Skin epidermis (tissue), 12 donors: Measurements from ENCODE around the gene ORAI2.
A peak's percentile ranks its signal among the peaks of the same experiment; 100 is the strongest.
"Not testable (repeated sequence)": the region's sequence is repeated elsewhere in the genome, so short reads cannot be mapped to it uniquely, and the experiment has no call there.

ENCODE experiments used
- H3K27ac ChIP-seq, 21 experiments: fragments of 200-600 bp; sonication (generic) in 11 of 21; one replicate each; pipeline ENCODE4 v1.5.0; 2020; ENCODE audit warnings: mild to moderate bottlenecking in 3 of 21, inconsistent platforms in 2 of 21, moderate library complexity in 2 of 21
- H3K4me3 ChIP-seq, 7 experiments: fragments of 200-600 bp; sonication (generic) in 2 of 7; one replicate each; pipeline ENCODE4 v1.5.0; 2020; ENCODE audit warnings: inconsistent platforms in 2 of 7, mild to moderate bottlenecking in 2 of 7, moderate library complexity in 1 of 7

The ORAI2 gene

DNA sequence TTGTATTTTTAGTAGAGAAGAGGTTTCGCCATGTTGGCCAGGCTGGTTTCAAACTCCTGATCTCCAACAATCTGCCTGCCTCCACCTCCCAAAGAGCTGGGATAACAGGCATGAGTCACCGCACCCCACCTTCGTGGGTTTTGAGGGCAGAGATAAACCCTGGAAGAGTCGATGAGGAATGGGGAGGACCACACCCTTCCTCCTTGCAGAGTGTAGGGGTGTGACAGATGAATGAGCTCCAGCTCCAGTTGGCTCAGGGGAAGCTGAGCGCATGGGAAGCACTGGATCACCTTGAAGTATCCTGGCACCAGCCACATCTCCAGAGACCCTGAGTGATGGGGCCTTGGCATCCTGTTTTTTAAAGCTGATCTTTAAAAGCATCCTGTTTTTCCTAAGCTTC lies 50.9 kb downstream of the ORAI2 start:
- H3K27ac ChIP-seq, H3K4me3 ChIP-seq: not testable (repeated sequence)

DNA sequence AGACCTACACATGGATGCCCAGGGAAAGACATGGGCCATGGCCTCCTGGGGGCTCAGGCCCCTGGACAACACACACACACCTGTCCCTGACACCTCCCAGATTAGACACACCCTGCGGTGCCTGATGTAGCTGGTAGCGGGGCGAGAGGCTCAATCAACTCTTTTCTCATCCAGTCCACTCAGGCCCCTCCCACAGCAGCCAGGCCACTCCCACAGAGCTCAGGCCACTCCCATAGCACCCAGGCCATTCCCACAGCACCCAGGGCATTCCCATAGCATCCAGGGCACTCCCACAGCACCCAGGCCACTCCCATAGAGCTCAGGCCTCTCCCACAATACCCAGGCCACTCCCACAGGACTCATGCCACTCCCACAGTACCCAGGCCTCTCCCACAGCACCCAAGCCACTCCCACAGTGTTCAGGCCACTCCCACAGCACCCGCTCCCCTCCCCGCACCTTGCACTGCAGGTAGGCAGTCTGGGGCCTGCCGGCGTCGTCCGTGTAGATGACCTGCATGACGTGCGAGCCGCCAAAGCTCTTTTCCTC lies 57.2 kb downstream of the ORAI2 start:
- not testable (repeated sequence) for H3K27ac ChIP-seq, H3K4me3 ChIP-seq

DNA sequence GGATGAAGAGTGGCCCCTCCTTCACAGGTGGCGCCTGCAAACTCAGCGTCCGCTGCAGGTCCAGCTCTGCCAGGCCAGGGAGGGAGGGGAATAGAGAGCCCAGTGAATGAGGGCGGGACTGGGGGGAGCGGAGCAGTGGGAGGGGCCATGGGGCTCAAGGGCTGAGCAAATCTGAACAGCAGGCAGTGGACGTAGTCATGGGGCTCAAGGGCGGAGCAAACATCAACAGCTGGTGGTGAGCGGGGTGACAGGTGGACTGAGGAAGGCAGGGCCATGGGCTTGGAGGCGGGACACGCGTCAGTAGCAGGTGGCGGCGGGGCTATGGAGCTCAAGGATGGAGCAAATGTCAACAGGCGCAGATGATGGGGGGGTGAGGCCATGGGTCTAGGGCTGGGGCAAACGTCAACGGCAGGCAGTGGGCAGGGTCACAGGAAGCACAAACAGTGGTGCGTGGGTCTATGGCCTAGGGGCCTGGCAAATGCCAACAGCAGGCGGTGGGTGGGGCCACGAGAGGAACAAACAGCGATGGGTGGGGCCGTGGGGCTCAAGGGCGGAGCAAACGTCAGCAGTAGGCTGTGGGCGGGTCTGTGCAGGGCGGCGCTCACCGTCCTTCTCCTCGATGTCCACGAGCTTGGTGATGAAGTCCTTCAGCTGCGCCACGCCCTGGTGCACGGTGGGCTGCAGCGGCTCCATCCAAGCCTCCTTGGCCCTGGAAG lies 60.0 kb downstream of the ORAI2 start:
- H3K4me3 ChIP-seq, H3K27ac ChIP-seq: not testable (repeated sequence)

DNA sequence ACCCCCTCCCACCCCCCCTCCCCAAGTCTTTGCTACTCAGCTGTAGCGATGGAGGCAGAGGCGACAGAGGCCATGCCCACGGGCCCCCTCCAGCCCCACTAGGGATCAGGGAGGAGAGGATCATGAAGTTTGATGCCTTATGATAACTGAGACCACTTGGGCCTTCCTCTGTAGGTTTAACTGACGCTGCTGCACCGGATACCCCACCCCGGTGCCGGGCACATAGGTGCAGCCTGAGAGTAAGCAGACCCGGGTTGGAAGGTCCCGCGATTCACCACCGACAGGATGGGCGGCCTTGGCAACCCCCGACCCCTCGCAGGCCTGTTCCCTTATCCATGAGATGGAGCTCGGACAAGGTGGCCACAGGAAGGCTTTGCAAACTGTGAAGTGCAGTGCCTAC lies 60.7 kb downstream of the ORAI2 start:
- H3K27ac ChIP-seq: peak overlapping the region in 1 of 21 experiments; percentile 51
- not testable (repeated sequence) for H3K4me3 ChIP-seq

DNA sequence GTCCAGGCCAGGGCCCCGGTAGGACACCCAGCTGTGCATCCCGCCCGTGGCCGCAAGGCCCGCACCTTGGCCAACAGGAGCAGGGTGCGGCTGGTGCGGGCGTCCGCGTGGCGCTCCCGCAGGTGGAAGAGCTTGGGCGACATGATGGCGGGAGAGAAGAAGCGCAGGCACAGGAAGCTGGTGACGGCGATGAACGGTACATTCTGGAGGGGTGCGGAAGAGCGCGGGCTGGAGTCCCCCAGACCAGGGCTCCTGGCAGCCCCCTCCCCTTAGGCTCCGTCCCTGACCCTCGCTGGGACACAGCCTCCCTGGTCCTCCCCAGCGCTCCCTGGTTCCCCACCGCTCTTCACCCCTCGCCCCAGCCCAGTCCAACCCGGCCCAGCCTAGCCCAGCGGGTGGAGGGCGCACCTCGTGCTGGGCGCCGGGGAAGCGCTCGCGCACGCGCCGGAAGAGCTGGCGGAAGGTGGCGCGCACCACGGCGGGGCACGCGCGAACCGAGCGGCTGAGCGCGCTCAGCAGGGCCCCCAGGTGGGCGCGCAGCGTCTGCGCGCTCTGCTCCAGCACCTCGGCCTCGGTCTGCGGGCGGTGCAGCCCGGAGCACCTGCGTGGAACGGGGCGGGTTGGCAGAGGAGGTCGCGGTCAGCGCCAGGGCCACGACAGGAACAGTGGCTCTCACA lies 61.2 kb downstream of the ORAI2 start:
- H3K4me3 ChIP-seq, H3K27ac ChIP-seq: not testable (repeated sequence)

DNA sequence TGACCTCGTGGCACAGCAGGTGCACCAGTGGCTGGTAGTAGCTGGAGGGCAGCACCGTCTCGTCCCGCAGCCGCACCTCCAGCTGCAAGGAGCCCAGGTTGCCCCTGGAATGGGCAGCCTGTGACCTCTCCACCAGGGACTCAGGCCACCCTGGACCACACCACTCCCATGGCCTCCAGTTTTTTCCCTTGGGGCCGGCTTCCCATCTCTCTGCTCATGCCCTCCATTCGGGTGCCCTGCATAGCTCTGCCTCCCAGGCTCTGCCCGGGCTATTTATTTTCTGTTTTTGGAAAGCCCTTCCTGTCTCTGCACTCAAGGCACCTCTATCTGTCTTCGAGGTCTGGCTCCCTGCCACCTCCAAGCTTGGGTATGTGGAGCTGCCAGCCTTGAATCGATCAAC lies 63.5 kb downstream of the ORAI2 start:
- not testable (repeated sequence) for H3K27ac ChIP-seq, H3K4me3 ChIP-seq

DNA sequence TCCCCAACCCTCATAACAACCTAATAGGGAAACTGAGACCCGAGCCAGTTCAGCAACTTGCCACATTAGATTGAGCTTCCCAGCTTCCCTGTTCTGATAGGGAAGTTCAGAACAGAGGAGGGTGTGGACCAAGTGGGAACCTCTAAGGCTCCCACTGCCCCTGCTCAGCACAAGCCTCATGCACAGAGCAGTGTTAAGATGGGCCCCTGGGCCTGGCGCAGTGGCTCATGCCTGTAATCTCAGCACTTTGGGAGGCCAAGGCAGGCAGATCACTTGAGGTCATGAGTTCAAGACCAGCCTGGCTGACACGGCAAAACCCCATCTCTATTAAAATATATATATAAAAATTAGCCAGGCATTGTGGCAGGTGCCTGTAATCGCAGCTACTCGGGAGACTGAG lies 63.9 kb downstream of the ORAI2 start:
- H3K27ac ChIP-seq: not testable (repeated sequence)

DNA sequence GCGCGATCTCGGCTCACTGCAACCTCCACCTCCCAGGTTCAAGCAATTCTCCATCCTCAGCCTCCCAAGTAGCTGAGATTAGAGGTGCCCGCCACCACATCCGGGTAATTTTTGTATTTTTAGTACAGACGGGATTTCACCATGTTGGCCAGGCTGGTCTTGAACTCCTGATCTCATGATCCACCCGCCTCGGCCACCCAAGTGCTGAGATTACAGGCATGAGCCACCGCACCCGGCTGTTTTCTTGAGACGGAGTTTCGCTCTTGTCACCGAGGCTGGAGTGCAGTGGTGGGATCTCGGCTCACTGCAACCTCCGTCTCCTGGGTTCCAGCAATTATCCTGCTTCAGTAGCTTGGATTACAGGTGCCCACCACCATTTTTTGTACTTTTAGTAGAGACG lies 64.9 kb downstream of the ORAI2 start:
- H3K4me3 ChIP-seq, H3K27ac ChIP-seq: not testable (repeated sequence)

More for the DNA sequence above, 63.9 kb downstream of the ORAI2 start:
- H3K4me3 ChIP-seq: not testable (repeated sequence)

DNA sequence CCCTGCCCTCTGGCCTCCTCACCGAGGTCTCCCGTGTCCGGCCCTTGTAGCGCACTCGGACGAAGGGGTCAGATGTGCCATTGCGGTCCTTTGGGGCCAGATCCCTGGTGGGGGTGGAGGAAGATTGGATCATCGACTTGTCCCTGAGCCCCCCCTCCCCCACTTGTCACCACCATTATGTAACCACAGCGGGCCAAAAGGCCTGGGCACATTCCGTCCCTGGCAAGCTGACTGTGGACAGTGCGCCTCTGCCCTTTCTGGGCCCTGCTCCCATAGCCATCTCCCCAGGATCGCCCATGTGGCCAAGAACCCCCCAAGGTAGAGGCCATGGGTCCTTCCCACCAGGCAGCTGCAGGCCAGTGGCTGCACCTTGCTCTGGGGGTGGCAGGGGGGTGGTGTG lies 69.8 kb downstream of the ORAI2 start:
- H3K27ac ChIP-seq, H3K4me3 ChIP-seq: not testable (repeated sequence)

DNA sequence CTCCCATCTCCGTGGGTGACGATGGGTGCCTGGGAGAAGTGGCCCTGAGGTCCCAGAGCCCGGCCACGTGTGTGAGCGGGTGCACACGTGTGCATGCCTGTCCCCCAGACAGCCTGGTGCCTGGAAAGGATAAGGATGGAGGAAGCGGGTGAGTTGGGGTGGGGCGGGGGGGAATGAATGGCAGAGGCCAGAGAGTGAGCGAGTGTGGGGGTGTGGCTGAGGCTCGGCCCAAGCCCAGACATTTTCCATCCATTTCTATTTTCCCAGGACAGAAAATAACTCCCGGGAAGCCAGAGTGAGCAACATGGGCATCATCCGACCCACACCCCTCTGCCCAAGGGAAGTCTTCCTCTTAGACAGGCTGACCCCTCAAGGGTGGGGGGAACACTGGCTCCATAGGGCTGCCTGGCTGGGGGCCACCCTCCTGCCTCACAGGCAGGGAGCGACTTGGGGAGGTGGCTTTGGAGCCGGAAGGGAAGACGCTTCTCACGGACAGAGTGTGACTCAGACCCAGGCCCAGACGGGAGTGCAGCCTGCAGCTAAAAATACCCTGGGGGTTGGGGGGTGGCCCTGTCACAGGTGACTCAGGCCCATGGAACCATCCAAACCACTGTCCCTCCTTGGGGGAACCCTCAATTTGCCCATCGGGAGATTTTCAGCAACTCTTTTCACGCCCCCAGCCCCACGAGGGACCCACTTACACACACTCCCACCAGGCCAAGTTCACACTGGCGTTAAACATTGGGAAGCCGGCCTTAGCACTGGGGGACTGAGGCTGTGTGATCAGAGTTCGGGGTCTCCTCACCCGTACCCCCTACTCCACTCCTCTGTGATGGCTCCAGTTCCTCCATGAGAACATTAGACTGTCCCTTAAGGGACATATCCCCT lies 72.2 kb downstream of the ORAI2 start:
- H3K4me3 ChIP-seq, H3K27ac ChIP-seq: not testable (repeated sequence)
